ENCODE data around the gene WWOX. TPM values are rescaled to one million over a fixed set of nuclear protein-coding genes. Genes with fewer than 3 reads are reported as not detected.
"Not testable (repeated sequence)": the region's sequence is repeated elsewhere in the genome, so short reads cannot be mapped to it uniquely, and the experiment has no call there.

WWOX gene
- polyA plus RNA-seq, 4 donors: 4.9 to 15.8 (median 7.0) TPM

DNA sequence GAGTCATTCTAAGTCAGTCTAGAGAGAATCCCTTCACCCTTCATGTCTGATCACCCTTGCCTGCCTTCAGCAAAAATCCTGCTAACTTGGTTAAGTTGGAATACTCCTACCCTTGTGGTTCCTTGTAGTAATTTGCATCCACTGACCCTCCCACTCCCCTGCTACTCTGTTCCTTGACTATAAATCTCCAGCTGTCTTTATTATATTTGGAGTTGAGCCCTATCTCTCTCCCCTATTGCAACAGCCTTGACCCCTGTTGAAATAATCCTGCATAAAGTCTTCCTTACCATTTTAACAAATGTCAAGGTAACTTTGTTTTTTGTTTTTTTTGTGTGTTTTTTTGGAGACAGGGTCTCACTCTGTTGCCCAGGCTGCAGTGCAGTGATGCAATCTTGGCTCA lies 590.1 kb downstream of the WWOX start:
- DNase-seq: no peak
- H3K4me1 ChIP-seq (ENCODE audit: control insufficient read depth in 3 of 3, insufficient read depth in 2 of 3, low read depth in 1 of 3, low read length in 2 of 3): no peaks in the 10 kb centered on the region

DNA sequence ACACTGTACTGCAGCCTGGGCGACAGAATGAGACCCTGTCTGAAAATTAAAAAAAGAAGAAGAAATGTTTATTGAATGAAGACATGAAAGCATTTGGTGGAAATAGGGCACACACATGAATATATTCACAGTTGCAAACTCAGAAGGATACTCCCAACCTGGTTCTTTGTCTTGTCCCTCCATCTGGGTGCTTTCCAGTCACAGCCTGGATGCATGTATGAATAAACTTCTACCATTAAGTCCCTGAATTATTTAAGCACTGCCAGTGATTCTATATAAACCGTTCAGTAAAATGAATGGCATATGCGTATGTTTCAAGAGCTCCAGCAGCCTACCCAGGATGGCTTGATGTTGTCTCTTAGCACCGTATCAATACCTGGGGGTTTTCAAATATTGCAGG lies 591.1 kb downstream of the WWOX start:
- DNase-seq (no peak), FAIRE-seq (no peak)
- H3K36me3 ChIP-seq (ENCODE audit: control insufficient read depth in 3 of 3, insufficient read depth in 2 of 3, low read depth in 1 of 3, low read length in 3 of 3): no peaks in the 10 kb centered on the region
- no peaks in the 10 kb centered on the region for H3K9me3 ChIP-seq (ENCODE audit: control insufficient read depth in 2 of 2, insufficient read depth in 1 of 2, low read depth in 1 of 2, low read length in 1 of 2)
- no peak overlapping the region for H3K27ac ChIP-seq (ENCODE audit: low read depth in 1 of 3, low read length in 2 of 3)
- no peaks in the 10 kb centered on the region for H3K4me1 ChIP-seq (ENCODE audit: control insufficient read depth in 3 of 3, insufficient read depth in 2 of 3, low read depth in 1 of 3, low read length in 2 of 3)
- 94 to 96% (median 95%) methylated on average over 4 of the region's 4 CpGs for WGBS, 3 donors
- no peaks in the 10 kb centered on the region for H3K27me3 ChIP-seq (ENCODE audit: control insufficient read depth in 3 of 3, insufficient read depth in 3 of 3, low read length in 3 of 3)
- H3K4me3 ChIP-seq (ENCODE audit: low read depth in 1 of 3, low read length in 3 of 3): no peak overlapping the region

More for the DNA sequence above, 590.1 kb downstream of the WWOX start:
- Histone ChIP-seq H3K27me3 (ENCODE audit: control insufficient read depth in 3 of 3, insufficient read depth in 3 of 3, low read length in 3 of 3) (no peaks in the 10 kb centered on the region), H3K36me3 (ENCODE audit: control insufficient read depth in 3 of 3, insufficient read depth in 2 of 3, low read depth in 1 of 3, low read length in 3 of 3) (no peaks in the 10 kb centered on the region), H3K4me3 (ENCODE audit: low read depth in 1 of 3, low read length in 3 of 3) (no peak overlapping the region), H3K27ac (ENCODE audit: low read depth in 1 of 3, low read length in 2 of 3) (no peak overlapping the region), H3K9me3 (ENCODE audit: control insufficient read depth in 2 of 2, insufficient read depth in 1 of 2, low read depth in 1 of 2, low read length in 1 of 2) (no peaks in the 10 kb centered on the region)
- FAIRE-seq: no peak

DNA sequence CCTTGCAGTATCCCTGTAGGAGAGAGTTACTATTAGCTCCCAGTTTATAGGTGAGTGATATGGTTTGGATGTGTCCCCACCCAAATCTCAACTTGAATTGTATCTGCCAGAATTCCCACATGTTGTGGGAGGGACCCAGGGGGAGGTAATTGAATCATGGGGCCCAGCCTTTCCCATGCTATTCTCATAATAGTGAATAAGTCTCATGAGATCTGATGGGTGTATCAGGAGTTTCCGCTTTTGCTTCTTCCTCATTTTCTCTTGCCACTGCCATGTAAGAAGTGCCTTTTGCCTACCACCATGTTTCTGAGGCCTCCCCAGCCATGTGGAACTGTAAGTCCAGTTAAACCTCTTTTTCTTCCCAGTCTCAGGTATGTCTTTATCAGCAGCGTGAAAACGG lies 592.3 kb downstream of the WWOX start:
- DNase-seq; FAIRE-seq; H3K36me3 ChIP-seq (ENCODE audit: control insufficient read depth in 3 of 3, insufficient read depth in 2 of 3, low read depth in 1 of 3, low read length in 3 of 3); H3K9me3 ChIP-seq (ENCODE audit: control insufficient read depth in 2 of 2, insufficient read depth in 1 of 2, low read depth in 1 of 2, low read length in 1 of 2); H3K27ac ChIP-seq (ENCODE audit: low read depth in 1 of 3, low read length in 2 of 3); H3K27me3 ChIP-seq (ENCODE audit: control insufficient read depth in 3 of 3, insufficient read depth in 3 of 3, low read length in 3 of 3); H3K4me3 ChIP-seq (ENCODE audit: low read depth in 1 of 3, low read length in 3 of 3); H3K4me1 ChIP-seq (ENCODE audit: control insufficient read depth in 3 of 3, insufficient read depth in 2 of 3, low read depth in 1 of 3, low read length in 2 of 3): not testable (repeated sequence)
- 62 to 89% (median 81%) methylated on average over 3 of the region's 3 CpGs for WGBS, 3 donors

DNA sequence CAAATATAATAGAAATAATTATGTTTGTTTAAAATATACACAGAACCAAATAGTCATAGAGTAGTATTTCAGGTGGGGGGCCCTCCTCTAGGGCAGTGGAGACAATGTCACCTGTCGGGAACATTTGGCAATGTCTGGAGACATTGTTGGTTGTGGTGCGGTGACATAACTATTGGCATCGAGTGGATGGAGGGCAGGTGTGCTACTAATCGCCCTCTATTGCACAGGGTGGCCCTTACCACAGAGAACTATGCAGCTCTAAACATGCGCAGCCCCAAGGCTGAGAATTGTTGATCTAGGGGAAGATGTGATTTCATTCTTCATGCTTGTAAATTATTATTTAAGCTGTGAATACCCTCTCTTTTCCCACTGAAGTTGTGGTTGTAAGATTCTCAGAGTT lies 594.0 kb downstream of the WWOX start:
- H3K4me3 ChIP-seq (ENCODE audit: low read depth in 1 of 3, low read length in 3 of 3): no peak overlapping the region
- FAIRE-seq (no peak), DNase-seq (no peak)
- 91 to 93% (median 91%) methylated on average over 5 of the region's 5 CpGs for WGBS, 3 donors
- no peaks in the 10 kb centered on the region for H3K36me3 ChIP-seq (ENCODE audit: control insufficient read depth in 3 of 3, insufficient read depth in 2 of 3, low read depth in 1 of 3, low read length in 3 of 3)
- no peak overlapping the region for H3K27ac ChIP-seq (ENCODE audit: low read depth in 1 of 3, low read length in 2 of 3)
- no peaks in the 10 kb centered on the region for H3K4me1 ChIP-seq (ENCODE audit: control insufficient read depth in 3 of 3, insufficient read depth in 2 of 3, low read depth in 1 of 3, low read length in 2 of 3)
- H3K27me3 ChIP-seq (ENCODE audit: control insufficient read depth in 3 of 3, insufficient read depth in 3 of 3, low read length in 3 of 3): no peaks in the 10 kb centered on the region
- H3K9me3 ChIP-seq (ENCODE audit: control insufficient read depth in 2 of 2, insufficient read depth in 1 of 2, low read depth in 1 of 2, low read length in 1 of 2): no peaks in the 10 kb centered on the region

DNA sequence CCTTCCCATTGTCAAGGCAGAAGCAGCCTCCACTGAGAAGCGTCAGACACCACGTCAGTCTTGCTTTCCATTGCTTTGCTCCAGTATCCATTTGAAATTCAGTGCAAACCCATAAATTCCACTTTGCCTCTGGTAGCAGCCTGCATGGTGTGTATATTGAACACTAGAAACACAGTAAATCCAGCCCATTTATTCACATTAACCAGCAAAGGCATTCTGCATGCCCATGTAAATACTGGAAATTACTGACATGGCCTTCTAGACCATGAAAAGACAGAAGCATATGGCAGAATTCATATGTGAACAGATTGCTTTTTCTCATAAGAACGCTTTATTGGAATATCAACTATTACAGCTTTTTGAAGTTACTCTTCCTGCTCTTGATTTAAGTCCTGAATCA lies 595.0 kb downstream of the WWOX start:
- DNase-seq: no peak
- Histone ChIP-seq H3K9me3 (ENCODE audit: control insufficient read depth in 2 of 2, insufficient read depth in 1 of 2, low read depth in 1 of 2, low read length in 1 of 2) (no peaks in the 10 kb centered on the region), H3K4me1 (ENCODE audit: control insufficient read depth in 3 of 3, insufficient read depth in 2 of 3, low read depth in 1 of 3, low read length in 2 of 3) (no peaks in the 10 kb centered on the region), H3K4me3 (ENCODE audit: low read depth in 1 of 3, low read length in 3 of 3) (no peak overlapping the region), H3K27ac (ENCODE audit: low read depth in 1 of 3, low read length in 2 of 3) (no peak overlapping the region), H3K27me3 (ENCODE audit: control insufficient read depth in 3 of 3, insufficient read depth in 3 of 3, low read length in 3 of 3) (no peaks in the 10 kb centered on the region), H3K36me3 (ENCODE audit: control insufficient read depth in 3 of 3, insufficient read depth in 2 of 3, low read depth in 1 of 3, low read length in 3 of 3) (no peaks in the 10 kb centered on the region)
- WGBS, 3 donors: 91 to 95% (median 94%) methylated on average over 3 of the region's 3 CpGs
- no peak for FAIRE-seq

DNA sequence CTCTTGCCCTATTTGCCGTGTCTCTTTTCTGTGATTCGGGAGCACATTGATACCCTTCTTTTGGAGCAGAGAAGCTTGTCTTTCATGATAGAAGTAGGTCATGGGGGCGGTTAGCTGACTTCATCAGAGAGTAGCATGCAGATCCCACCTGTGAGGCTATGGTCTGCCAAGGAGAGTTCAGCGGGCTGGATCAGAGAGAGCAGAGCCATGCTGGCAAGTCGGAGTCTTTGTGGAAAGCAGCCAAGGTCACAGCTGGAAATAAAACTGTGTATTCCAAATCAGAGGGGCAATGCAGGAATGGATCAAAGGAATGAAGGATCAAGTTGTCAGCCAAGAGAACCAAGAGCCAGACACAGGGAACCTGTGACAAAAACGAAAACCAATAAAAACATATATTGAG lies 595.9 kb downstream of the WWOX start:
- Histone ChIP-seq H3K27me3 (ENCODE audit: control insufficient read depth in 3 of 3, insufficient read depth in 3 of 3, low read length in 3 of 3) (no peaks in the 10 kb centered on the region), H3K4me1 (ENCODE audit: control insufficient read depth in 3 of 3, insufficient read depth in 2 of 3, low read depth in 1 of 3, low read length in 2 of 3) (no peaks in the 10 kb centered on the region), H3K36me3 (ENCODE audit: control insufficient read depth in 3 of 3, insufficient read depth in 2 of 3, low read depth in 1 of 3, low read length in 3 of 3) (no peaks in the 10 kb centered on the region), H3K4me3 (ENCODE audit: low read depth in 1 of 3, low read length in 3 of 3) (no peak overlapping the region), H3K9me3 (ENCODE audit: control insufficient read depth in 2 of 2, insufficient read depth in 1 of 2, low read depth in 1 of 2, low read length in 1 of 2) (no peaks in the 10 kb centered on the region), H3K27ac (ENCODE audit: low read depth in 1 of 3, low read length in 2 of 3) (no peak overlapping the region)
- FAIRE-seq (no peak), DNase-seq (no peak)
- 65 to 81% (median 67%) methylated on average over 6 of the region's 6 CpGs for WGBS, 3 donors

DNA sequence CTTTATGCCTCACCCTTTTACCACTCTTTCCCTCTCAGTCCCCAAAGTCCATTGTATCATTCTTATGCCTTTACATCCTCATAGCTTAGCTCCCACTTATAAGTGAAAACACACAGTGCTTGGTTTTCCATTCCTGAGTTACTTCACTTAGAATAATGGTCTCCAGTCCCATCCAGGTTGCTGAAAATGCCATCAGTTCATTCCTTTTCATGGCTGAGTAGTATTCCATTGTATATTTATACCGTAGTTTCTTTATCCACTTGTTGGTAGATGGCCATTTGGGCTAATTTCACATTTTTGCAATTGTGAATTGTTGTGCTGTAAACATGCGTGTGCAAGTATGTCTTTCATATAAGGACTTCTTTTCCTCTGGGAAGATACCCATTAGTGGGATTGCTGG lies 597.3 kb downstream of the WWOX start:
- H3K27me3 ChIP-seq (ENCODE audit: control insufficient read depth in 3 of 3, insufficient read depth in 3 of 3, low read length in 3 of 3): no peaks in the 10 kb centered on the region
- H3K4me1 ChIP-seq (ENCODE audit: control insufficient read depth in 3 of 3, insufficient read depth in 2 of 3, low read depth in 1 of 3, low read length in 2 of 3): no peaks in the 10 kb centered on the region
- H3K36me3 ChIP-seq (ENCODE audit: control insufficient read depth in 3 of 3, insufficient read depth in 2 of 3, low read depth in 1 of 3, low read length in 3 of 3): no peaks in the 10 kb centered on the region
- DNase-seq: no peak
- H3K9me3 ChIP-seq (ENCODE audit: control insufficient read depth in 2 of 2, insufficient read depth in 1 of 2, low read depth in 1 of 2, low read length in 1 of 2): no peaks in the 10 kb centered on the region
- H3K4me3 ChIP-seq (ENCODE audit: low read depth in 1 of 3, low read length in 3 of 3): no peak overlapping the region
- WGBS, 3 donors: 72 to 100% (median 92%) methylated on average over 2 of the region's 2 CpGs
- FAIRE-seq: no peak
- no peak overlapping the region for H3K27ac ChIP-seq (ENCODE audit: low read depth in 1 of 3, low read length in 2 of 3)

DNA sequence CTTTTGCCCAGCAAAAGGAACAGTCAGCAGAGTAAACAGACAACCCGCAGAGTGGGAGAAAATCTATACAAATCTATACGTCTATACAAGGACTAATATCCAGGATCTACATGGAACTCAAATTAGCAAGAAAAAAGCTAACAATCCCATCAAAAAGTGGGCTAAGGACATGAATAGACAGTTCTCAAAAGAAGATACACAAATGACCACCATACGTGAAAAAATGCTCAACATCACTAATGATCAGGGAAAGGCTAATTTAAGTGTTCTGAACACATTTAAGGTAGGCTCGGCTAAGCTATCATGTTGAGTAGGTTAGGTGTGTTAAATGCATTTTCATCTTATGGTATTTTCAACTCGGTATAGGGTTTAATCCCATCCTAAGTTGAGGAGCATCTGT lies 598.0 kb downstream of the WWOX start:
- 85 to 93% (median 85%) methylated on average over 5 of the region's 5 CpGs for WGBS, 3 donors
- no peak for FAIRE-seq
- Histone ChIP-seq H3K4me3 (ENCODE audit: low read depth in 1 of 3, low read length in 3 of 3) (no peak overlapping the region), H3K9me3 (ENCODE audit: control insufficient read depth in 2 of 2, insufficient read depth in 1 of 2, low read depth in 1 of 2, low read length in 1 of 2) (no peaks in the 10 kb centered on the region), H3K36me3 (ENCODE audit: control insufficient read depth in 3 of 3, insufficient read depth in 2 of 3, low read depth in 1 of 3, low read length in 3 of 3) (no peaks in the 10 kb centered on the region), H3K4me1 (ENCODE audit: control insufficient read depth in 3 of 3, insufficient read depth in 2 of 3, low read depth in 1 of 3, low read length in 2 of 3) (no peaks in the 10 kb centered on the region), H3K27ac (ENCODE audit: low read depth in 1 of 3, low read length in 2 of 3) (no peak overlapping the region), H3K27me3 (ENCODE audit: control insufficient read depth in 3 of 3, insufficient read depth in 3 of 3, low read length in 3 of 3) (no peaks in the 10 kb centered on the region)
- DNase-seq: no peak

DNA sequence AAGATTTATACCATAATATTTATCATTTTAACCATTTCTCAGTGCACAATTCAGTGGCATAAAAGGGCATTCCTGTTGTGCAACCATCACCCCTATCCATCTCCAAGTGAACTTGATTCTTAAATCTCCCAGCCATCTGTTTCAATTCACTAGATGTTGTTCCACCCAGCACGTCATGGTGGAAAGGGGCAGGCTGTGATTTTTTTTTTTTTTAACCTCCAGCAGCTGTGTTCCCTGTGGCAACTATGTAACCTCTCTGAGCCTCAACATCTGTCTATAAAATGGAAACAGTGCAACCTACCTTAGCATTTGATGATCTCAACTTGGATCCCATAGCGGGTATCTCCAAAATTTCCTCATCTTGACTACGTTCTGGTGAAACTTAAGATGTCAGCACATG lies 604.5 kb downstream of the WWOX start:
- H3K27me3 ChIP-seq (ENCODE audit: control insufficient read depth in 3 of 3, insufficient read depth in 3 of 3, low read length in 3 of 3): no peaks in the 10 kb centered on the region
- H3K4me1 ChIP-seq (ENCODE audit: control insufficient read depth in 3 of 3, insufficient read depth in 2 of 3, low read depth in 1 of 3, low read length in 2 of 3): no peaks in the 10 kb centered on the region
- H3K36me3 ChIP-seq (ENCODE audit: control insufficient read depth in 3 of 3, insufficient read depth in 2 of 3, low read depth in 1 of 3, low read length in 3 of 3): no peaks in the 10 kb centered on the region
- no peak for DNase-seq
- peaks cover 0 to 4% of the 10 kb centered on the region in 2 donors for H3K9me3 ChIP-seq (ENCODE audit: control insufficient read depth in 2 of 2, insufficient read depth in 1 of 2, low read depth in 1 of 2, low read length in 1 of 2)
- FAIRE-seq: no peak
- no peak overlapping the region for H3K4me3 ChIP-seq (ENCODE audit: low read depth in 1 of 3, low read length in 3 of 3)
- WGBS, 3 donors: 77 to 87% (median 85%) methylated on average over 3 of the region's 3 CpGs
- H3K27ac ChIP-seq (ENCODE audit: low read depth in 1 of 3, low read length in 2 of 3): no peak overlapping the region
